ENCODE data around the gene MUCL1.
"Not testable (repeated sequence)": the region's sequence is repeated elsewhere in the genome, so short reads cannot be mapped to it uniquely, and the experiment has no call there.

The MUCL1 gene, protein sequence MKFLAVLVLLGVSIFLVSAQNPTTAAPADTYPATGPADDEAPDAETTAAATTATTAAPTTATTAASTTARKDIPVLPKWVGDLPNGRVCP

GRCh38 chr12:54853933-54854538, at the start of gene MUCL1:
Gene MUCL1, plus strand, starts transcription at chr12:54854516. Its CDS starts 67 bp downstream, at chr12:54854583.
- DNase-seq (ENCODE audit: low read depth in 2 of 2) = peak; percentile 19 to 64

GRCh38 chr12:54821676-54822075, 32.6 kb upstream of the MUCL1 start:
- no peak for DNase-seq (ENCODE audit: low read depth in 2 of 2)

DNA sequence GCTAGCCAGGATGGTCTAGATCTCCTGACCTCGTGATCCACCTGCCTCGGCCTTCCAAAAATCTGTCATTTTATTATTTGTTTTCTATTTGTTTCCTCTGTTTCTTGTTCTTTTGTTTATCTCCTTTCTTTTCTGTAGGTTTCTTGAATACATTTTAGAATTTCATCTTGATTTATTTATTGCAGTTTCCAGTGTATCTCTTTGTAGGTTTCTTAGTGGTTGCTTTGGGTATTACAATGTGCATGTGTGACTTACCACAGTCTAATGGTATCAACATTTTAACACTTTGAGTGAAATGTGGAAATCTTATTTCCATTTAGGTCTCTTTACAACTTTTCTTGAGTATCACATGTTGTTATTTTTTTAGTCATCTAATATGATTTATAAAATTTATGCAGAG, 29.9 kb upstream of the MUCL1 start:
- no peak for DNase-seq (ENCODE audit: low read depth in 2 of 2)

- DNase-seq (ENCODE audit: low read depth in 2 of 2) = no peak
Observed at GRCh38 chr12:54829511-54829910, 24.8 kb upstream of the MUCL1 start.

GRCh38 chr12:54830199-54830598, 24.1 kb upstream of the MUCL1 start:
- no peak for DNase-seq (ENCODE audit: low read depth in 2 of 2)

DNA sequence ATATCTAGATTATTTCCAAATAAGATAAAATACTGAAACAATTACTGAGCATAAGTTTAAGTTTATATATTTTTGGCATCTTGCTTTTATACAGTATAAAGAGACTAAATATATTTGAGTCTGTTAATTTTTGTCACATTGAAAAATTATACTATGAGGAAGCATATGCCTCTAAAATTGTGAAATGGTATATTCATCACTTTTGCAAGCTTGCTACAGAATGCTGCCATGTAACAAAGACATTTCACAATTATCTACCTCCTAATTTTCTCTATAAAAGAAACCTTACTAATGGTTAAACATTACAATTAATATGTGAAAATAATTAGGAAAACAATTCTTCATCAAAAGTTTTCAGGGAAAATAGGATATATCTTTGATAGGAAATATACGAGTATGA, 22.7 kb upstream of the MUCL1 start:
- DNase-seq (ENCODE audit: low read depth in 2 of 2) = no peak

- DNase-seq (ENCODE audit: low read depth in 2 of 2) = no peak
Observed at GRCh38 chr12:54840244-54840865, 14.0 kb upstream of the MUCL1 start.

- no peak for DNase-seq (ENCODE audit: low read depth in 2 of 2)
Observed at GRCh38 chr12:54857406-54857805, 3.1 kb downstream of the MUCL1 start.

GRCh38 chr12:54858562-54858961, 4.2 kb downstream of the MUCL1 start:
- DNase-seq (ENCODE audit: low read depth in 2 of 2) = no peak

- DNase-seq (ENCODE audit: low read depth in 2 of 2) = no peak
Observed at GRCh38 chr12:54859502-54859901, 5.2 kb downstream of the MUCL1 start.

DNA sequence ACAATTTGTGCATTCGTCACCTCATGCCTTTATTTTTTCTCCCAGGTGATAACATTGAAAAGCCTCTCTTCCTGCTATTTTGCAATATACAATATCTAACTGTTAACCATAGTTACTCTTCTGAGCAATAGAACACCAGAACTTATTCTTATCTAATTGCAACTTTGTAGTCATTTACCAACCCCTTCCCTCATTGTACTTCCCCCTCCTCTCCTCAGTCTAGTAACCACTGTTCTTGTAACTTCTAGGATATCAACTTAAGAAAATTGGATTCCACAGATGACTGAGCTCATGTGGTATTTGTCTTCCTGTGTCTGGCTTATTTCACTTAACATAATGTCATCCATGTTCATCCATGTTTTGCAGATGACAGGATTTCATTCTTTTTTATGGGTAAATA, 7.6 kb downstream of the MUCL1 start:
- no peak for DNase-seq (ENCODE audit: low read depth in 2 of 2)

GRCh38 chr12:54863948-54864618, 9.8 kb downstream of the MUCL1 start:
- no peak for DNase-seq (ENCODE audit: low read depth in 2 of 2)

DNA sequence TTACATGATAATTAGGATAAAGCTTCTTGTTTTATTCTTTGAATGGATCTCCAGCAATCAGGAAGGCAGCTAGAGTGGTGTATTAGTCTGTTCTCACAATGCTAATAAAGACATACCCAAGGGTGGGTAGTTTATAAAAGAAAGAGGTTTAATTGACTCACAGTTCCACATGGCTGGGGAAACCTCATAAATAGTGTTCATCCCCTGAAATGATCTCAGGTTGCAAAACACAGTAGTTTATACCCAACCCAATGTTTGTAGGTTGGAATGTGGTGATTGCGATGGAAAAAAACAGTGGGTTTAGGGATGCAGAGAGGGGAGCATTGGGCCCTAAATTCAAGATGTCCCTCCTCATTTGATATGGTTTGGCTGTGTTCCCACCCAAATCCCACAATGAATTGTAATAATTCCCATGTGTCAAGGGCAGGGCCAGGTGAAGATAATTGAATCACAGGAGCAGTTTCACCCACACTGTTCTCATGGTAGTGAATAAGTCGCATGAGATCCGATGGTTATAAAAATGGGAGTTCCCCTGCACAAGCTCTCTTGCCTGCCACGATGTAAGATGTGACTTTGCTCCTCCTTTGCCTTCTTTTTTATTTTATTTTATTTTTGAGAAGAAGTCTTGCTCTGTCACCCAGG, 11.5 kb downstream of the MUCL1 start:
- no peak for DNase-seq (ENCODE audit: low read depth in 2 of 2)

DNA sequence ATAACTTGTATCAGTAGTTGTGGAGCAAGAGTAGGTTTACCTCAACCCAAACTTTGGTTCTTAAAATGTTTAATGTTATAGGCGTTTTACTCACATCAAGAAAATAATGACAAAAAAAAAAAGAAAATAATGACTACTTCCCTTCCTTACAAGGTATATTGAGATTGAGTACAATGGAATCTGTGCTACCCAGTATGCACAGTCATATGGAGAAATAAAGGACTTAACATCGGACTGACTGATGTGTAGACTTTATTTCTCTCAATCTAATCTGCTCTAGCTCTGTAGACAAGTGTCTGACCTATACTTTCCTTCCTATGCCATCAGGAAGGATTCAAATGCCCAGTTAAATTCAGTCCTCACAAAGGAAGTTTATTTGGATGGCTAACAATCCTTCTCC, 14.4 kb downstream of the MUCL1 start:
- no peak for DNase-seq (ENCODE audit: low read depth in 2 of 2)

GRCh38 chr12:54870048-54870447, 15.7 kb downstream of the MUCL1 start:
- no peak for DNase-seq (ENCODE audit: low read depth in 2 of 2)

- no peak for DNase-seq (ENCODE audit: low read depth in 2 of 2)
Observed at GRCh38 chr12:54870617-54871016, 16.3 kb downstream of the MUCL1 start.

- no peak for DNase-seq (ENCODE audit: low read depth in 2 of 2)
Observed at GRCh38 chr12:54879150-54879549, 24.8 kb downstream of the MUCL1 start.

- no peak for DNase-seq (ENCODE audit: low read depth in 2 of 2)
Observed at GRCh38 chr12:54879579-54879978, 25.3 kb downstream of the MUCL1 start.

- no peak for DNase-seq (ENCODE audit: low read depth in 2 of 2)
Observed at GRCh38 chr12:54882079-54882478, 27.8 kb downstream of the MUCL1 start.

DNA sequence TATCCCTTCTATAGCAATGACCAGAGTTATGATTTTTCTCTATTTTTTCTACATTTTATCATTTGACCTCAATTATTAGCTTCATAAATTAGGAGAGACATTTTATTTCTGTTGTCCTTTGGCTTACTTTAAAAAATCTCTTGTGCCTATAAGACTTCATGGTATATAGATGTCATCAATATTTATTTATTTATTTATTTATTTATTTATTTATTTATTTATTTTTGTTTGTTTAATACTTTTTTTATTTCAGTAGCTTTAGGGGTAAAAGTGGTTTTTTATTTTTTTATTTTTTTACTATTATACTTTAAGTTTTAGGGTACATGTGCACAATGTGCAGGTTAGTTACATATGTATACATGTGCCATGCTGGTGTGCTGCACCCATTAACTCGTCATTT, 28.3 kb downstream of the MUCL1 start:
- not testable (repeated sequence) for DNase-seq (ENCODE audit: low read depth in 2 of 2)

DNA sequence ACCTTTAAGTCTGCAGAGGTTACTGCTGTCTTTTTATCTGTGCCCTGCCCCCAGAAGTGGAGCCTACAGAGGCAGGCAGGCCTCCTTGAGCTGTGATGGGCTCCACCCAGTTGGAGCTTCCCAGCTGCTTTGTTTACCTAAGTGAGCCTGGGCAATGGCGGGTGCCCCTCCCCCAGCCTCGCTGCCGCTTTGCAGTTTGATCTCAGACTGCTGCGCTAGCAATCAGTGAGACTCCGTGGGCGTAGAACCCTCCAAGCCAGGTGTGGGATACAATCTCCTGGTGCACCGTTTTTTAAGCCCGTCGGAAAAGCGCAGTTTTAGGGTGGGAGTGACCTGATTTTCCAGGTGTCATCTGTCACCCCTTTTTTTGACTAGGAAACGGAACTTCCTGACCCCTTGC, 34.1 kb downstream of the MUCL1 start:
- not testable (repeated sequence) for DNase-seq (ENCODE audit: low read depth in 2 of 2)

DNA sequence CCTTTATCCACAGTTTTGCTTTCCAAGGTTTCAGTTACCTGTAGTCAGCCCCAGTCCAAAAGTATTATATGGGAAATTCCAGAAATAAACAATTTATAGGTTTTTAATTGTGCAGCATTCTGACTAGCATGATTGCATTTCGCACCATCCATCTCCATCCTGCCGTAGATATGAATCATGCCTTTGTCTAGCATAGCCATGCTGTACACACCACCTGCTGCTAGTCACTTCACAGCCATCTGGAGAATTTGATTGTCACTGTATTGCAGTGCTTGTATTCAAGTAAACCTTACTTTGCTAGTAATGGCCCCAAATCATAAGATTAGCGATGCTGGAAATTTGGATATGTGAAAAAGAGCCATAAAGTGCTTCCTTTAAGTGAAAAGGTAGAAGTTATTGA, 36.0 kb downstream of the MUCL1 start:
- no peak for DNase-seq (ENCODE audit: low read depth in 2 of 2)
